H9 (cell line): ENCODE data around the gene ZNF25. TPM values are rescaled to one million over a fixed set of nuclear protein-coding genes. Genes with fewer than 3 reads are reported as not detected.

Experiments used
- DNase-seq: peaks from one replicate; pipeline ENCODE4 v3.0.0-alpha.2; 2017
- H2AFZ ChIP-seq: one replicate; pipeline ENCODE4 v1.6.1; 2013; ENCODE audit warnings: mild to moderate bottlenecking, low read length, control low read depth, moderate library complexity
- H2AK5ac ChIP-seq: 2 replicates; pipeline ENCODE4 v1.6.1; 2013; ENCODE audit warnings: low read length, control low read depth, mixed read lengths; ENCODE audit not compliant: insufficient read length
- H2BK120ac ChIP-seq: one replicate; pipeline ENCODE4 v1.6.1; 2013; ENCODE audit warnings: low read depth, mild to moderate bottlenecking, low read length, control low read depth, inconsistent platforms; ENCODE audit not compliant: poor library complexity, severe bottlenecking
- H2BK12ac ChIP-seq: 2 replicates; pipeline ENCODE4 v1.6.1; 2013; ENCODE audit warnings: low read length, control low read depth, mixed read lengths, low read depth; ENCODE audit not compliant: insufficient read length
- H2BK15ac ChIP-seq: 2 replicates; pipeline ENCODE4 v1.6.1; 2013; ENCODE audit warnings: low read depth, low read length, control low read depth
- H2BK20ac ChIP-seq: one replicate; pipeline ENCODE4 v1.6.1; 2013; ENCODE audit warnings: low read depth, mild to moderate bottlenecking, low read length, control low read depth, inconsistent platforms; ENCODE audit not compliant: poor library complexity, severe bottlenecking
- H2BK5ac ChIP-seq: 2 replicates; pipeline ENCODE4 v1.6.1; 2013; ENCODE audit warnings: low read length, control low read depth, mixed read lengths; ENCODE audit not compliant: insufficient read length
- H3K14ac ChIP-seq: 2 replicates; pipeline ENCODE4 v1.6.1; 2013; ENCODE audit warnings: low read length, control low read depth; ENCODE audit not compliant: insufficient read depth
- H3K18ac ChIP-seq: 2 replicates; pipeline ENCODE4 v1.6.1; 2013; ENCODE audit warnings: low read depth, mild to moderate bottlenecking, mixed read lengths, low read length, control low read depth; ENCODE audit not compliant: insufficient read length
- H3K23ac ChIP-seq: 2 replicates; pipeline ENCODE4 v1.6.1; 2013; ENCODE audit warnings: low read length, control low read depth, mixed read lengths, low read depth; ENCODE audit not compliant: insufficient read length
- H3K23me2 ChIP-seq: 2 replicates; pipeline ENCODE4 v1.6.1; 2013; ENCODE audit warnings: low read depth, mild to moderate bottlenecking, mixed read lengths, low read length, control low read depth; ENCODE audit not compliant: insufficient read length, poor library complexity, severe bottlenecking
- H3K27ac ChIP-seq: 2 replicates; pipeline ENCODE4 v1.5.1; 2013; ENCODE audit warnings: low read length, control low read depth, mixed read lengths, low read depth; ENCODE audit not compliant: insufficient read length
- H3K27me3 ChIP-seq: 2 replicates; pipeline ENCODE4 v1.6.1; 2013; ENCODE audit warnings: low read length, control low read depth, inconsistent platforms; ENCODE audit not compliant: insufficient read depth
- H3K4ac ChIP-seq: 2 replicates; pipeline ENCODE4 v1.6.1; 2013; ENCODE audit warnings: low read depth, mild to moderate bottlenecking, control low read depth, inconsistent platforms, low read length, moderate library complexity
- H3K4me1 ChIP-seq: 2 replicates; pipeline ENCODE4 v1.6.1; 2013; ENCODE audit warnings: low read length, control low read depth, inconsistent platforms; ENCODE audit not compliant: insufficient read depth
- H3K4me2 ChIP-seq: 2 replicates; pipeline ENCODE4 v1.6.1; 2013; ENCODE audit warnings: low read length, control low read depth, mixed read lengths; ENCODE audit not compliant: insufficient read length, insufficient read depth
- H3K56ac ChIP-seq: 2 replicates; pipeline ENCODE4 v1.6.1; 2013; ENCODE audit warnings: low read depth, mild to moderate bottlenecking, mixed read lengths, low read length, control low read depth; ENCODE audit not compliant: insufficient read length
- H3K79me1 ChIP-seq: 2 replicates; pipeline ENCODE4 v1.6.1; 2013; ENCODE audit warnings: low read depth, mild to moderate bottlenecking, moderate library complexity, low read length, control low read depth, inconsistent platforms; ENCODE audit not compliant: insufficient read depth, poor library complexity, severe bottlenecking
- H3K79me2 ChIP-seq: 2 replicates; pipeline ENCODE4 v1.6.1; 2013; ENCODE audit warnings: low read length, control low read depth, inconsistent platforms; ENCODE audit not compliant: insufficient read depth
- H3K9ac ChIP-seq: 2 replicates; pipeline ENCODE4 v1.6.1; 2013; ENCODE audit warnings: low read length, control low read depth, mixed read lengths; ENCODE audit not compliant: insufficient read length; ENCODE audit errors: extremely low read depth
- H3K9me3 ChIP-seq: one replicate; pipeline ENCODE4 v1.6.1; 2013; ENCODE audit warnings: low read depth, low read length, inconsistent platforms; ENCODE audit not compliant: control insufficient read depth
- H3T11ph ChIP-seq: one replicate; pipeline ENCODE4 v1.6.1; 2013; ENCODE audit warnings: mild to moderate bottlenecking, low read length, control low read depth, inconsistent platforms
- H4K20me1 ChIP-seq: one replicate; pipeline ENCODE4 v1.6.1; 2013; ENCODE audit not compliant: control insufficient read depth, insufficient read length, insufficient read depth
- H4K5ac ChIP-seq: 2 replicates; pipeline ENCODE4 v1.6.1; 2013; ENCODE audit warnings: low read depth, mild to moderate bottlenecking, mixed read lengths, low read length, control low read depth; ENCODE audit not compliant: insufficient read length
- H4K8ac ChIP-seq: replicated peaks from 2 replicates; pipeline ENCODE4 v1.6.1; 2013; ENCODE audit warnings: low read length, control low read depth, mixed read lengths, low read depth; ENCODE audit not compliant: insufficient read length
- H4K91ac ChIP-seq: 2 replicates; pipeline ENCODE4 v1.6.1; 2013; ENCODE audit warnings: low read depth, mild to moderate bottlenecking, moderate library complexity, mixed read lengths, low read length, control low read depth; ENCODE audit not compliant: insufficient read length
- H3K27ac Mint-ChIP-seq, 3 experiments: 2 replicates in 2 of 3; 3 replicates in 1 of 3; pipeline ENCODE4 v1.8.0; 2020 to 2021; ENCODE audit warnings: mixed read lengths in 3 of 3, mild to moderate bottlenecking in 1 of 3, moderate library complexity in 1 of 3
- H3K27me3 Mint-ChIP-seq: 2 replicates; pipeline ENCODE4 v1.8.0; 2021; ENCODE audit warnings: low read depth, mild to moderate bottlenecking, moderate library complexity, mixed read lengths
- H3K36me3 Mint-ChIP-seq, 3 experiments: 2 replicates in 2 of 3; 3 replicates in 1 of 3; pipeline ENCODE4 v1.8.0; 2020 to 2021; ENCODE audit warnings: low read depth in 3 of 3, mixed read lengths in 3 of 3; ENCODE audit not compliant: insufficient read depth in 1 of 3
- H3K4me1 Mint-ChIP-seq, 2 experiments: 2 replicates each; pipeline ENCODE4 v1.8.0; 2020; ENCODE audit warnings: mixed read lengths in 2 of 2
- H3K4me3 Mint-ChIP-seq, 2 experiments: 2 replicates in 1 of 2; 3 replicates in 1 of 2; pipeline ENCODE4 v1.8.0; 2020 to 2021; ENCODE audit warnings: mild to moderate bottlenecking in 2 of 2, mixed read lengths in 2 of 2, moderate library complexity in 1 of 2
- H3K9me3 Mint-ChIP-seq, 2 experiments: 2 replicates in 1 of 2; 3 replicates in 1 of 2; pipeline ENCODE4 v1.8.0; 2020; ENCODE audit warnings: mild to moderate bottlenecking in 2 of 2, mixed read lengths in 2 of 2, moderate library complexity in 1 of 2
- CTCF ChIP-seq: fragments of 200-600 bp; sonication (generic); conservative IDR thresholded peaks from 3 replicates; pipeline ENCODE4 v1.8.0; 2021; ENCODE audit warnings: antibody characterized with exemption, mild to moderate bottlenecking
- WGBS: extraction: QIAGEN DNeasy Blood & Tissue Kit; methylation state at CpG from one replicate; pipeline ENCODE4 v1.1.7; 2013; ENCODE audit warnings: missing lambda C conversion rate, low lambda C conversion rate, mixed read lengths; ENCODE audit not compliant: insufficient read length; ENCODE audit errors: extremely low coverage; 5-methylcytosine and 5-hydroxymethylcytosine counted together
- total RNA-seq: library from RNA; stranded (reverse); gene quantifications from 2 replicates; pipeline ENCODE4 v1.2.1, GENCODE V29; 2021

Gene ZNF25
- total RNA-seq, 1 experiment from 2014 or later = 0.83 TPM

GRCh38 chr10:37952043-37952755, 24.2 kb downstream of the ZNF25 start:
- no peak overlapping the region for H2AFZ ChIP-seq
- H3K9me3 Mint-ChIP-seq = peaks cover 95 to 96% of the 10 kb centered on the region in 2 experiments
- TF ChIP-seq CTCF = no peak

More at GRCh38 chr10:37952043-37952755, 24.2 kb downstream of the ZNF25 start:
- Histone ChIP-seq H3K9me3 (peaks cover 26% of the 10 kb centered on the region), H3K9ac (no peak overlapping the region), H3K23me2 (no peaks in the 10 kb centered on the region), H3K27ac (no peak overlapping the region), H2BK120ac (no peak overlapping the region), H2AK5ac (no peak overlapping the region), H4K20me1 (no peaks in the 10 kb centered on the region), H2BK20ac (no peak overlapping the region), H2BK12ac (no peak overlapping the region), H4K5ac (no peak overlapping the region), H4K8ac (no peak overlapping the region), H3T11ph (no peak overlapping the region), H3K27me3 (no peaks in the 10 kb centered on the region), H4K91ac (no peak overlapping the region), H2BK15ac (no peak overlapping the region), H3K23ac (no peak overlapping the region), H2BK5ac (no peak overlapping the region), H3K79me1 (no peaks in the 10 kb centered on the region), H3K79me2 (no peaks in the 10 kb centered on the region), H3K4me1 (no peaks in the 10 kb centered on the region), H3K4ac (no peak overlapping the region), H3K56ac (no peak overlapping the region), H3K4me2 (no peak overlapping the region), H3K14ac (no peak overlapping the region), H3K18ac (no peak overlapping the region)
- WGBS = no CpG with 5 or more reads among the region's 2 CpGs
- no peak for DNase-seq
- no peak overlapping the region for H3K4me3 Mint-ChIP-seq
- peaks cover 49 to 64% (median 59%) of the 10 kb centered on the region in 3 experiments for H3K36me3 Mint-ChIP-seq
- H3K4me1 Mint-ChIP-seq = no peaks in the 10 kb centered on the region
- peaks cover 2% of the 10 kb centered on the region for H3K27me3 Mint-ChIP-seq
- no peak overlapping the region for H3K27ac Mint-ChIP-seq
